IMR-90 (cell line): Measurements from ENCODE around the gene SNX32. TPM values are rescaled to one million over a fixed set of nuclear protein-coding genes. Genes with fewer than 3 reads are reported as not detected.

ENCODE experiments used
- ATAC-seq: fragments of 200-7000 bp; cut with Tn5 transposase; 2 replicates; pipeline ENCODE4 v1.9.1; 2020; ENCODE audit warnings: low read depth, mild to moderate bottlenecking, moderate library complexity
- BruUV-seq: library from RNA; stranded (reverse); fragments of 400-500 nt; replicated peaks from 2 replicates; lab custom pipeline; 2021; lab: Mats Ljungman, UMichigan
- CTCF ChIA-PET: fragments of 300-600 bp; formaldehyde crosslinking; extraction: SDS; loops from one replicate; lab custom pipeline; 2021; ENCODE audit warnings: antibody characterized with exemption; lab: Yijun Ruan, JAX
- POLR2A ChIA-PET: fragments of 300-600 bp; sonication (Branson Sonifier 250); formaldehyde crosslinking; loops from one replicate; lab custom pipeline; 2022; ENCODE audit warnings: antibody characterized with exemption; ENCODE audit not compliant: unreplicated experiment; lab: Charles Lee
- DNase-seq: peaks from one replicate; pipeline ENCODE4 v3.0.0; 2013
- H2AFZ ChIP-seq: replicated peaks from 2 replicates; pipeline ENCODE3; 2013; ENCODE audit warnings: low read length, mild to moderate bottlenecking; ENCODE audit not compliant: poor library complexity
- H2AK5ac ChIP-seq: 2 replicates; pipeline ENCODE4 v1.6.1; 2013; ENCODE audit warnings: low read depth, low read length, inconsistent platforms
- H2AK9ac ChIP-seq: replicated peaks from 2 replicates; pipeline ENCODE3; 2013; ENCODE audit warnings: mild to moderate bottlenecking, low read depth, low read length, moderate library complexity; ENCODE audit not compliant: poor library complexity
- H2BK120ac ChIP-seq: 2 replicates; pipeline ENCODE4 v1.6.1; 2013; ENCODE audit warnings: low read depth, low read length, inconsistent platforms
- H2BK15ac ChIP-seq: 3 replicates; pipeline ENCODE4 v1.6.1; 2013; ENCODE audit warnings: low read depth, low read length, inconsistent platforms
- H2BK20ac ChIP-seq: 2 replicates; pipeline ENCODE4 v1.6.1; 2013; ENCODE audit warnings: low read depth, mild to moderate bottlenecking, inconsistent platforms, low read length, moderate library complexity
- H2BK5ac ChIP-seq: 2 replicates; pipeline ENCODE4 v1.6.1; 2013; ENCODE audit warnings: mild to moderate bottlenecking, low read depth, low read length, inconsistent platforms; ENCODE audit not compliant: poor library complexity, severe bottlenecking
- H3K14ac ChIP-seq: replicated peaks from 2 replicates; pipeline ENCODE4 v1.6.1; 2013; ENCODE audit warnings: low read depth, low read length, inconsistent platforms
- H3K18ac ChIP-seq: 2 replicates; pipeline ENCODE4 v1.6.1; 2013; ENCODE audit warnings: low read depth, low read length, control low read depth
- H3K23ac ChIP-seq: 2 replicates; pipeline ENCODE4 v1.6.1; 2013; ENCODE audit warnings: low read depth, low read length, inconsistent platforms
- H3K27ac ChIP-seq: 2 replicates; pipeline ENCODE4 v1.5.1; 2013; ENCODE audit warnings: mild to moderate bottlenecking, control low read depth, low read length; ENCODE audit not compliant: insufficient read depth
- H3K27me3 ChIP-seq: 2 replicates; pipeline ENCODE4 v1.6.1; 2013; ENCODE audit warnings: low read length; ENCODE audit not compliant: control insufficient read depth, insufficient read depth
- H3K36me3 ChIP-seq: 2 replicates; pipeline ENCODE4 v1.6.1; 2013; ENCODE audit warnings: low read length, mixed read lengths; ENCODE audit not compliant: control insufficient read depth, insufficient read depth
- H3K4ac ChIP-seq: 2 replicates; pipeline ENCODE4 v1.6.1; 2013; ENCODE audit warnings: low read depth, low read length, inconsistent platforms
- H3K4me1 ChIP-seq: 2 replicates; pipeline ENCODE4 v1.6.1; 2013; ENCODE audit warnings: low read length, mixed read lengths; ENCODE audit not compliant: control insufficient read depth, insufficient read depth
- H3K4me2 ChIP-seq: 2 replicates; pipeline ENCODE4 v1.6.1; 2013; ENCODE audit warnings: low read depth, mild to moderate bottlenecking, control low read depth, low read length, moderate library complexity
- H3K4me3 ChIP-seq: 2 replicates; pipeline ENCODE4 v1.5.1; 2013; ENCODE audit warnings: low read depth, mild to moderate bottlenecking, control low read depth, low read length, moderate library complexity; ENCODE audit not compliant: insufficient read depth
- H3K56ac ChIP-seq: 2 replicates; pipeline ENCODE4 v1.6.1; 2013; ENCODE audit warnings: low read length, inconsistent platforms; ENCODE audit not compliant: insufficient read depth; ENCODE audit errors: extremely low read depth
- H3K79me1 ChIP-seq, 2 experiments: 2 replicates each; pipeline ENCODE4 v1.6.1; 2013; ENCODE audit warnings: low read length in 2 of 2, inconsistent platforms in 1 of 2, low read depth in 1 of 2
- H3K9ac ChIP-seq: 2 replicates; pipeline ENCODE4 v1.6.1; 2013; ENCODE audit warnings: low read depth, low read length, control low read depth
- H3K9me1 ChIP-seq: 2 replicates; pipeline ENCODE4 v1.6.1; 2013; ENCODE audit warnings: low read length, inconsistent platforms; ENCODE audit not compliant: insufficient read depth
- H3K9me3 ChIP-seq: 2 replicates; pipeline ENCODE4 v1.6.1; 2013; ENCODE audit warnings: low read length; ENCODE audit not compliant: control insufficient read depth, insufficient read depth
- H4K20me1 ChIP-seq: 2 replicates; pipeline ENCODE4 v1.6.1; 2013; ENCODE audit warnings: low read length, inconsistent platforms; ENCODE audit not compliant: insufficient read depth
- H4K5ac ChIP-seq: 2 replicates; pipeline ENCODE4 v1.6.1; 2013; ENCODE audit warnings: mild to moderate bottlenecking, low read depth, low read length, control low read depth
- H4K8ac ChIP-seq, 2 experiments: 2 replicates each; pipeline ENCODE4 v1.6.1; 2013; ENCODE audit warnings: low read depth in 2 of 2, low read length in 2 of 2, control low read depth in 1 of 2, inconsistent platforms in 1 of 2
- H4K91ac ChIP-seq: 2 replicates; pipeline ENCODE4 v1.6.1; 2013; ENCODE audit warnings: low read depth, low read length, inconsistent platforms; ENCODE audit not compliant: insufficient read depth
- MAZ ChIP-seq: IDR thresholded peaks from 2 replicates; pipeline ENCODE4 v1.6.1; 2012; ENCODE audit warnings: low read depth, mild to moderate bottlenecking, low read length, improper control_type of control experiment, moderate library complexity, borderline replicate concordance
- RCOR1 ChIP-seq: IDR thresholded peaks from 2 replicates; pipeline ENCODE4 v1.6.1; 2012; ENCODE audit warnings: mild to moderate bottlenecking, low read length, improper control_type of control experiment; ENCODE audit not compliant: insufficient replicate concordance
- WGBS, 2 experiments: methylation state at CpG; one replicate each; pipeline versions ENCODE4 v1.1.5 to v1.1.7; 2013; ENCODE audit warnings: missing lambda C conversion rate in 2 of 2; ENCODE audit not compliant: insufficient read length in 1 of 2; ENCODE audit errors: extremely low coverage in 2 of 2; 5-methylcytosine and 5-hydroxymethylcytosine counted together
- dilution Hi-C: fragments of 300-500 bp; cut with HindIII; formaldehyde crosslinking; loops from one replicate; pipeline ENCODE4 v1.14.3; 2018; ENCODE audit warnings: low sequenced_read_pairs; ENCODE audit not compliant: unreplicated experiment
- in situ Hi-C: fragments of 300-500 bp; cut with MboI; formaldehyde crosslinking; loops from 3 replicates; pipeline ENCODE4 v1.14.3; 2019; ENCODE audit warnings: low sequenced_read_pairs, inconsistent platforms, mixed read lengths
- intact Hi-C: fragments of 100-400 bp; cut with micrococcal nuclease; formaldehyde crosslinking; loops from 2 replicates; pipeline ENCODE4 v1.10.0; 2022
- polyA plus RNA-seq, 3 experiments: library from polyadenylated mRNA; depleted of rRNA; stranded (reverse); fragments of >200 nt; gene quantifications; 2 replicates each; pipeline ENCODE4 v1.2.3, GENCODE V29; 2012; ENCODE audit warnings: low replicate concordance in 1 of 3
- total RNA-seq: library from RNA; depleted of rRNA; stranded (reverse); fragments of >200 nt; gene quantifications from 2 replicates; pipeline ENCODE4 v1.2.3, GENCODE V29; 2012

SNX32 gene
- total and polyA plus RNA-seq, 2 of the 4 experiments (the other 2 are of a cell fraction) = 0.36 to 0.79 TPM

GRCh38 chr11:65872586-65873317 is 39.0 kb downstream of the SNX32 start, which contains the start of gene EFEMP2:
TSS of gene EFEMP2 (minus strand) at chr11:65872800. CDS start at chr11:65872354, 446 bp downstream.
- intact Hi-C loops (no loop called here), in situ Hi-C loops (no loop called here)

More at GRCh38 chr11:65872586-65873317, 39.0 kb downstream of the SNX32 start, which contains the start of gene EFEMP2:
- H4K20me1 ChIP-seq = peaks cover 20% of the 10 kb centered on the region
- WGBS, 2 experiments = 1% methylated on average over 23 of the region's 69 CpGs; no CpG with 5 or more reads in 1 of the 2 experiments
- BruUV-seq = no TSS peak
- peak within 1 kb of the TSS; percentile 98 for H3K56ac ChIP-seq
- H3K14ac ChIP-seq = peak within 1 kb of the TSS; percentile 99
- H2BK20ac ChIP-seq = peak within 1 kb of the TSS; percentile 51; the same call in 1 of the 2 replicates
- no peaks in the 10 kb centered on the region for H3K27me3 ChIP-seq
- dilution Hi-C loops = no loop called here
- ATAC-seq (peak; percentile 47), DNase-seq (no peak)
- H3K4me1 ChIP-seq = peaks cover 14% of the 10 kb centered on the region
- peak within 1 kb of the TSS; percentile 89 for H3K4me3 ChIP-seq
- H4K5ac ChIP-seq = peak within 1 kb of the TSS; percentile 96
- TF ChIP-seq MAZ (peak; percentile 60; the same call in 1 of the 2 replicates), RCOR1 (no peak)
- no peaks in the 10 kb centered on the region for H3K9me3 ChIP-seq
- ChIA-PET CTCF (interaction anchor here (1.1 to 2.1 kb wide), 3 partner anchors 12 to 16 kb away, joined by 3 to 8 read pairs (median 5); partner anchors contain the start of genes FIBP and MUS81), POLR2A (interaction anchor here (1.1 kb wide), 1 partner anchor 10 kb away, joined by 5 read pairs; no protein-coding TSS in a partner anchor)
- peak within 1 kb of the TSS; percentile 91 to 94 for H4K8ac ChIP-seq
- H2BK5ac ChIP-seq = peak within 1 kb of the TSS; percentile 98
- H3K4me2 ChIP-seq = peak within 1 kb of the TSS; percentile 99
- H2AFZ ChIP-seq = peak within 1 kb of the TSS; percentile 94
- peak within 1 kb of the TSS; percentile 81 for H2BK120ac ChIP-seq
- H3K36me3 ChIP-seq = peaks cover 33% of the 10 kb centered on the region
- peak within 1 kb of the TSS; percentile 99 for H3K27ac ChIP-seq
- peak within 1 kb of the TSS; percentile 53; the same call in 1 of the 3 replicates for H2BK15ac ChIP-seq
- peak within 1 kb of the TSS; percentile 99 for H4K91ac ChIP-seq
- H3K79me1 ChIP-seq = peaks cover 15 to 50% of the 10 kb centered on the region in 2 experiments
- H3K23ac ChIP-seq = peak within 1 kb of the TSS; percentile 99
- H2AK5ac ChIP-seq = peak within 1 kb of the TSS; percentile 100
- peak within 1 kb of the TSS; percentile 98 for H3K9ac ChIP-seq
- H3K4ac ChIP-seq = peak within 1 kb of the TSS; percentile 100
- H3K18ac ChIP-seq = peak within 1 kb of the TSS; percentile 85
- peak within 1 kb of the TSS; percentile 100 for H2AK9ac ChIP-seq
- H3K9me1 ChIP-seq = 0 out of 2 replicates have a peak, but pooled peaks cover 5% of the 10 kb centered on the region
